CD4-positive, alpha-beta T cell treated with Interleukin-15 for 1 hour (primary cell): ENCODE measurements around the gene PSPN.
"Not testable (repeated sequence)": the region's sequence is repeated elsewhere in the genome, so short reads cannot be mapped to it uniquely, and the experiment has no call there.

Source experiments
- DNase-seq: peaks from one replicate; pipeline ENCODE4 v3.0.0-alpha.2; 2020

The PSPN gene

DNA sequence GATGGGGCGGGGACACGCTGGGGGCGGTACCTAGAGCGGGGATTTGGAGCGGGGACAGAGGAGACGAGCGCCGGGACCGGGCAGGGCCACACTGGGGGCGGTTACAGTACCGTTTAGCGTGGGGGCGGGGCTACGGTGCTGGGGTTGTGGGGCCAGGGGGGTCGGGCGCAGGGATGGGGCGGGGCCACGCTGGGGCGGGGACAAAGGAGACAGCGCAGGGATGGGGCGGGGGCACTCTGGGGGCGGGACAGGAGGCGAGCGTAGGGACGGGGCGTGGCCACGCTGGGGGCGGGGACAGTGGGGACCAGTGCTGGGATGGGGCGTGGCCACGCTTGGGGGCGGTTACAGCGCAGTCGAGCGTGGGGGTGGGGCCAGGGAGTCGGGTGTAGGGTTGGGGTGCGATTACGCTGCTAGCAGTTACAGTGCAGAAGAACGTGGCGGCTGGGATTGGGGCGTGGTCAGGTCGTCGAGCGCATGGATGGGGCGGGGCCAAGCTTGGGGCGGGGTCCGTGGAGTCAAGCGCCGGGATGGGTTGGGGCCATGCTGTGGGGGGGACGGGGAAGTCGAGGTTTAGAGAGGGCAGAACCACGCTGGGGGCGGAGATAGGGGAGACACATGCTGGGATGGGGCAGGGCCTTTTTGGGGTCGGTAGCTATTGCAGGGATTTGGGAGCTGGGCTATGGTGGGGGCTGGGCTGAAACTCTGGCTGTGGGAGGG lies 2.5 kb downstream of the PSPN start:
- peak; percentile 98 for DNase-seq

DNA sequence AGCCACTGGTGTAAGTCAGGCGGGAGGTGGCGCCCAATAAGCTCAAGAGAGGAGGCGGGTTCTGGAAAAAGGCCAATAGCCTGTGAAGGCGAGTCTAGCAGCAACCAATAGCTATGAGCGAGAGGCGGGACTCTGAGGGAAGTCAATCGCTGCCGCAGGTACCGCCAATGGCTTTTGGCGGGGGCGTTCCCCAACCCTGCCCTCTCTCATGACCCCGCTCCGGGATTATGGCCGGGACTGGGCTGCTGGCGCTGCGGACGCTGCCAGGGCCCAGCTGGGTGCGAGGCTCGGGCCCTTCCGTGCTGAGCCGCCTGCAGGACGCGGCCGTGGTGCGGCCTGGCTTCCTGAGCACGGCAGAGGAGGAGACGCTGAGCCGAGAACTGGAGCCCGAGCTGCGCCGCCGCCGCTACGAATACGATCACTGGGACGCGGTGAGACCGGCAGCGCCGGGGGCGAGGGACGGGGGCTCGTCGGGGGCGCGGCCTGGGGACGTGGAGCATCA lies 3.1 kb downstream of the PSPN start, which contains the start of gene ALKBH7:
Gene ALKBH7 (plus strand): TSS at position 201 of the 502 bp plus-strand sequence. CDS start 27 bp downstream, at position 228.
- peak; percentile 99 for DNase-seq

DNA sequence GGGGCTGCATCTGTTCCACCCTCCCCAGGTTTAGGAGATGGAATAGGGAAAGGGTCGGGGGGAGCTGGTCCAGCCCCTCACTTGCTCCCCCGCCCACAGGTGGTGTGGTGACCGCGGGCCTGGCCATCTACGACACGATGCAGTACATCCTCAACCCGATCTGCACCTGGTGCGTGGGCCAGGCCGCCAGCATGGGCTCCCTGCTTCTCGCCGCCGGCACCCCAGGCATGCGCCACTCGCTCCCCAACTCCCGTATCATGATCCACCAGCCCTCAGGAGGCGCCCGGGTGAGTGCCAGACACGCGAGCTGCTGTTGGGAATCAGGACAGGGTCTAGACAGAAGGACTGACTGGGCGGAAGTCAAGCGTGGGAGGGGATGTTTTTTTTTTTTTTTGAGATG lies 11.4 kb downstream of the PSPN start:
- DNase-seq, result no peak

DNA sequence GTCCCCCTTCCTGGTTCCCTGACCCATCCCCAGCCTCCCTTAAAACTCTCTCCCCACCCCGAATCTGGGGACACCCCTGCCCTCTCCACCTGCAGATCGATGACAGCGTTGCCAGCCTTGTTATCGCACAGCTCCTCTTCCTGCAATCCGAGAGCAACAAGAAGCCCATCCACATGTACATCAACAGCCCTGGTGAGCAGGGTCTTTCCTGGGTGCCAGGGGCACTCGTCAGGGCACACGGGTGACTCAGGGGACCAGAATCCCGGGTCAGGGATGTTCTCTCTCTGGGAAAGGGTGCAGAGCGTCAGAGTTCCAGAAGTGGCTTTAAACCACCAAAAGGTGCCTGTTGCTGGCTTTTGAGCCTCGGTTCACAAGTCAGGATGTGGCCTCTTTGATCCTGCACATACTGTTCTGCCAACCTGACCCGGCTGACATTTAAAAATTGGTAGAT lies 13.4 kb downstream of the PSPN start:
- peak; percentile 25 for DNase-seq

DNA sequence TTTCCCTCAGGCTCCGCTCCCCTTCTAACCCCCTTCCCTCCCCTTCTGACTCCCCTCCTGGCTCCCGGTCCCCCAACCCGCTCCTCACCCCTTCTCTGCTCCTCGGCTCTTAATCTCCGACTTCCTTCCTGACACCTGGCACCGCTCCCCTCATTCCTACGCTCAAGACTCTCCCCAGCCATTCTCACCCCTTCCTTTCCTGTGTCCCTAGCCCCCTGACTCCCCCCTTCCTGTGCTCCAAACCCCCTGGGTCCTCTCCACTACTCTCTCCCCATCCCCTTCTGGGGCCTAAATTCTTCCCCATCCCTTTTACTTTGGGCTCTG lies 13.7 kb downstream of the PSPN start:
- DNase-seq, result no peak

DNA sequence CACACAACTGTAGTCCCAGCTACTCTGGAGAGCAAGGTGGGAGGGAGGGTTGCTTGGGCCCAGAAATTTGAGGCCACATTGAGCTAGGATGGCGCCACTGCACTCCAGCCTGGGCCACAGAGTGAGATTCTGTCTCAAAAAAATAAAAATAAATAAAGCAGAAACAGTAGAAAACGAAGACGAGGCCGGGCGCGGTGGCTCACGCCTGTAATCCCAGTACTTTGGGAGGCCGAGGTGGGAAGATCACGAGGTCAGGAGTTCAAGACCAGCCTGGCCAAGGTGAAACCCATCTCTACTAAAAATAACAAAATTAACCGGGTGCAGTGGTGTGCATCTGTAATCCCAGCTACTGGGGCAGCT lies 14.9 kb downstream of the PSPN start:
- not testable (repeated sequence) for DNase-seq

DNA sequence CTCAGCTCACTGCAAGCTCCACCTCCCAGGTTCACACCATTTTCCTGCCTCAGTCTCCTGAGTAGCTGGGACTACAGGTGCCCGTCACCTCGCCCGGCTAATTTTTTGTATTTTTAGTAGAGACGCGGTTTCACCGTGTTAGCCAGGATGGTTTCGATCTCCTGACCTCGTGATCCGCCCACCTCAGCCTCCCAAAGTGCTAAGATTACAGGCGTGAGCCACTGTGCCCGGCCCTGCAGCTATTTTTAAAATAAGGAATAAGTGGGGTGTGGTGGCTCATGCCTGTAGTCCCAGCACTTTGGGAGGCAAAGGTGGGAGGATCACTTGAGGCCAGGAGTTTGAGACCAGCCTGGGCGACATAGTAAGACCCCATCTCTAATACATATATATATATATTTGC lies 15.3 kb downstream of the PSPN start:
- DNase-seq, result not testable (repeated sequence)

DNA sequence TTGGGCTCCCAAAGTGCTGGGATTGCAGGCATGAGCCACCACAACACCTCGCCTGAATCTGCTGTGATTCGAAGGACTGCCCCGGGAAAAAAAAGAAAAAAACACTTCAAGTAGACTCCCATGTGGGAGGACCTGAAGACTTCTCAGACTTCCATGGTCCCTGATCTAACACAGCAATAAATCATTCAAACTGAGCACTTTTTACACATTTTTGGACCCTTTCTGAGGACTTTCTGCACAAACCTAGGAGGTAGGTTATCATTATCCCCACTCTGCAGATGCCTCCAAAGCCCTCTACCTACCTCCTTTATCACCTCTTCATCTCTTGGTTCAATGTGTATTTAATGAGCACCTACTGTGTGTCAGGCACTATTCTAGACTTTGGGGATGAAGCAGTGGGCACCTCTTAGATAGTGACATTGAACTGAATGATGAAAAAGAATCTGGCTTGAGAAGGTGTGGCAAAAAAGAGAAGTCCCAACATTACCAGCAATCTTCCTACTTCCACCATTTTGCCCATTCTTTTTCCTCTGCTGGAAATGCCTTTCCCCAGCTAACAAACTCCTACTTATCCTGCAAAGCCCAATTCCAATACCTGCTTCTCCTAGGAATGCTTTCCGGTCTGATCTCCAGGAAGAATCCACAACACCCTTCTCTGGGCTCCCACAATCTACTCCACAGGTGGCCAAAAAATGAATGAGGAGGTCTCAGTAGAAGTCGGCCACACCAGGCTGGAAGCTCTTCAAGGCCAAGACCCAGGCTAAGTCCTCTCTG lies 16.0 kb downstream of the PSPN start:
- no peak for DNase-seq

DNA sequence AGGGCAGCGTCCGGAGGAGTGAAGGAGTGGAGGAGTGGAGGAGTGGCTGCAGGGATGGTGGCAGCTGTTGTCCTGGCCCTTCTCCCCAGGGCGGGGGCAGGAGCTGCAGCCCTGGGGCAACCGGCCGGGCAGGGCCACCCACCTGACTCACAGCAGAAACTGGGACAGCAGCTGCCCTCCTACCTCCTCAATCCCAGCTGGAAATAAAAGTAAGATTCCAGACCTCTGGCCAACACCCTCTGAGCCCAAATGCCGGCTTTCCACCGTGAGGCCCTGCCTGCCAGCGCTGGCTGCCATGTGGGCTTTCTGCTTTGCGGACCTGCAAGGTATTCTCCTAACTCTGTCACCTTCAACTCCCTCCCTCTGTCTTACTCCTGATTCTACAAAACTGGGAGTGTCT lies 17.7 kb downstream of the PSPN start:
- DNase-seq, result no peak

DNA sequence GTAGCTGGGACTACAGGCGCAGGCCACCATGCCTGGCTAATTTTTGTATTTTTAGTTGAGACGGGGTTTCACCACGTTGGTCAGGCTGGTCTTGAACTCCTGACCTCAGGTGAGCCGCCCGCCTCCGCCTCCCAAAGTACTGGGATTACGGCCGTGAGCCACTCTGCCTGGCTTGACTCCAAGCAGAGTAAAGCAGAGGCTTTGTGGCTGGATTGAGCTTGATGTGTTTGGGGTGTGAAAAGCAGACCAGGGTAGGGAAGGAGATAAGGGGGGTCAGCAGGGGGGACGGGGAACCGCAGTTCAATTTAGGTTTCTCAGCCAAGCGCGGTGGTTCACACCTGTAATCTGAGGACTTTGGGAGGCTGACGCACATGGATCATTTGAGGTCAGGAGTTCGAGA lies 18.6 kb downstream of the PSPN start:
- DNase-seq, result no peak

DNA sequence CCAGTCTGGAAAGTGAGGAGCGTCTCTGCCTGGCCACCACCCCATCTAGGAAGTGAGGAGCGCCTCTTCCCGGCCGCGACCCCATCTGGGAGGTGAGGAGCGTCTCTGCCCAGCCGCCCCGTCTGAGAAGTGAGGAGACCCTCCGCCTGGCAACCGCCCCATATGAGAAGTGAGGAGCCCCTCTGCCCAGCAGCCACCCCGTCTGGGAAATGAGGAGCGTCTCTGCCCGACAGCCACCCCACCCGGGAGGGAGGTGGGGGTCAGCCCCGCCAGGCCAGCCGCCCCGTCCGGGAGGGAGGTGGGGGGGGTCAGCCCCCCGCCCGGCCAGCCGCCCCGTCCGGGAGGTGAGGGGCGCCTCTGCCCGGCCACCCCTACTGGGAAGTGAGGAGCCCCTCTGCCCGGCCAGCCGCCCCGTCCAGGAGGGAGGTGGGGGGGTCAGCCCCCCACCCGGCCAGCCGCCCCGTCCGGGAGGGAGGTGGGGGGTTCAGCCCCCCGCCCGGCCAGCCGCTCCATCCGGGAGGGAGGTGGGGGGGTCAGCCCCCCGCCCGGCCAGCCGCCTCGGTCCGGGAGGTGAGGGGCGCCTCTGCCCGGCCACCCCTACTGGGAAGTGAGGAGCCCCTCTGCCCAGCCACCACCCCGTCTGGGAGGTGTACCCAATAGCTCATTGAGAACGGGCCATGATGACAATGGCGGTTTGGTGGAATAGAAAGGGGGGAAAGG lies 20.3 kb downstream of the PSPN start:
- not testable (repeated sequence) for DNase-seq

DNA sequence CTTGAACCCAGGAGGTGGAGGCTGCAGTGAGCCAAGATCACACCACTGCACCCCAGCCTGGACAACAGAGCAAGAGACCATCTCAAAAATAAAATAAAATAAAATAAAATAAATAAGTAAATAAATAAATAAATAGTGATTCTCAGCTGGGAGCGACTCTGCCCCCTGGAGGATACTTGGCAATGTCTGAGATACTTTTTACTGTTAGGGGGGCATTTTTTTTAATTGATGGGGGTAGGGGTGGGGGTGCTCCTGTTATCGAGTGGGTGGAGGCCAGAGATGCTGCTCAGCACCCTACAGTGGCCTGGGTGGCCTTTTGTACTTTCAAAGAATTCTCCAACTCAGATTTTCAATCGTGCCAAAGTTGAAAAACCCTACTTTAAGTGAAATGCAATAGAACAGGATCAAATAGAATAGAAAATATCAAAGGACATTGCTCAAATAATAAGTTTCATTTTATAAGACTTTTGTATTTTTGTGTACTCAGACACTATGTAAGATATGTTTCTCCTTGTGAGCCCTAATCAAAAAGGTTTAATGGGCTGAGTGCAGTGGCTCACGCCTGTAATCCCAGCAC lies 21.5 kb downstream of the PSPN start:
- DNase-seq, result no peak

DNA sequence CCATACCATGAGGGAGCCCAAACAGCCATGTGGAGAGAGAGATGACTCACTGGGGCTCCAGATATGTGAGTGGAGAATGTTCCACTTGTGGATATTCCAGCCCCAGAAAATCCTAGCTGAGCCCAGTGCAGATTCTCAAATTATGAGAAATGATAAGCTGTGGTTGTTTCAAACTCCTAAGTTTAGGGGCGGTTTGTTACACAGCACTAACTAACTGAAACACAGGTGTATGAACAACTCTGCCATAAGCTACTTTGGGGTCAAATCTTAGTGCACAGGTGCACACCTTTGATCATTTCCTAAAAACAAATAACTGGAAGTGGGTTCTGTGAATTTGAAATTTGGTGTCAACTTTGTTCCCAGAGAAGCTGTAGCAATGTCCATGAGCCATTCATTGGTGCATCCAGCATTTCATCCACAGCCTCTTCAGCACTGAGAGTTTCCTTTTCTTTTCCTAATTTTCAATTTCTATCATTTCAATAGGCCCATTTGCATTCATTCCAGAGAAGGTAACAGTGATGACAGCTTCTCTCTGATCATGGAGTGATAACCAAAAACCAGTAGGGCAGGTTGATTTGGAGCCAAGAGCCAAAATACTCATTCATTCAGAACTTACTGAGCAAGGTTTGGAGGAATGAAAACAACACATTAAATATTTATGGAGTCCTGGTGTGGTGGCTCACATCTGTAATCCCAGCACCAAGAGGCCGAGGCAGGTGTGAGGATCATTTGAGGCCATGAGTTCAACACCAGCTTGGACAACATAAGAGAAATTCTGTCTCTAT lies 23.2 kb downstream of the PSPN start:
- DNase-seq, result no peak

DNA sequence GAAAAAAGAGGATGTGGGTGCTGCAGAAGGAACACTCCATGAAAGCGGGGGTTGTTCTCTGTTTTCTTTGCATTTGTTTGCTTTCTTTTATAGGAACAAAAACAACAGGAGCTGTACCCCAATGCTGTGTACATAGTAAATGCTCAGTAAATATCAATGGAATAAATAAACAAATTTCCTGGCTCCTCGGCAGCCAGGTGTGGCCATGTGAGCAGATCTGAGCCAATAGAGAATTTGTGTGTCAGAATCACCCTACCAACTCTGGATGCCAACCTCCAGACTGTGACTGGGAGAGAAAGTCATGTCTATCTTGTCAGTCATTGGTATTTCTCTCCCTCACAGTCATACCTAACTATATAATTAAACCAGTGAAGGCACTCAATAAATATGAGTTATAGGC lies 25.0 kb downstream of the PSPN start:
- no peak for DNase-seq

DNA sequence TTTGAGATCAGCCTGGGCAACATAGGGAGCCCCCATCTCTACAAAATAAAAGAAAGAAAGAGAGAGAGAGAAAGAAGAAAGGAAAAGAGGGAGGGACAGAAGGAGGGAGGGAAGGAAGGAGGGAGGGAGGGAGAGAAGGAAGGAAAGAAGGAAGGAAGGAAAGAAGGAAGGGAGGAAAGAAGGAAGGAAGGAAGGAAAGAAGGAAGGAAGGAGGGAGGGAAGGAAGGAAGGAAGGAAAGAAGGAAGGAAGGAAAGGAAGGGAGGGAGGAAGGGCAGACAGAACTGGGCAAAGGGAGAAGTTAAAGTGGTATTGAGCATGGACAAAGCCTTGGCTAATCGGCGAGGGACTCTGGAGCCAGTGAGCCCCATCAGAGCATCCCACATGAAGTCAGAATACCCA lies 26.5 kb downstream of the PSPN start:
- DNase-seq, result not testable (repeated sequence)

DNA sequence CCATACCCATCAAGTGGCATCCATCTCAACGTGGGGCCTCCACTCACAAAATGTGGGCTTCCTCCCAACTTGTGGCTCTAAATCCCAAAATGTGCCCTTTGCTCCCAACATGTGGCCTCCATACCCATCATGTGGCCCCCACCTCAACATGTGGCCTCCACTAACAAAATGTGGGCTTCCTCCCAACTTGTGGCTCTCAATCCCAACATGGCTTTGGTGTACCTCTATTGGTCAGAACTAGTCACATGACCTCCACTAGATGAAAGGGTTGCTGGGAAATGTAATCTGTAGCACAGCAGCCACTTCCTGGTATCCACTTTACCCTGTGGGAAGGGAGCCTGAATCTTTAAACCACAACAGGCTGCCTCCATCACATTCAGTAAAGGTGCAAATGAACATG lies 32.3 kb downstream of the PSPN start:
- DNase-seq, result no peak

DNA sequence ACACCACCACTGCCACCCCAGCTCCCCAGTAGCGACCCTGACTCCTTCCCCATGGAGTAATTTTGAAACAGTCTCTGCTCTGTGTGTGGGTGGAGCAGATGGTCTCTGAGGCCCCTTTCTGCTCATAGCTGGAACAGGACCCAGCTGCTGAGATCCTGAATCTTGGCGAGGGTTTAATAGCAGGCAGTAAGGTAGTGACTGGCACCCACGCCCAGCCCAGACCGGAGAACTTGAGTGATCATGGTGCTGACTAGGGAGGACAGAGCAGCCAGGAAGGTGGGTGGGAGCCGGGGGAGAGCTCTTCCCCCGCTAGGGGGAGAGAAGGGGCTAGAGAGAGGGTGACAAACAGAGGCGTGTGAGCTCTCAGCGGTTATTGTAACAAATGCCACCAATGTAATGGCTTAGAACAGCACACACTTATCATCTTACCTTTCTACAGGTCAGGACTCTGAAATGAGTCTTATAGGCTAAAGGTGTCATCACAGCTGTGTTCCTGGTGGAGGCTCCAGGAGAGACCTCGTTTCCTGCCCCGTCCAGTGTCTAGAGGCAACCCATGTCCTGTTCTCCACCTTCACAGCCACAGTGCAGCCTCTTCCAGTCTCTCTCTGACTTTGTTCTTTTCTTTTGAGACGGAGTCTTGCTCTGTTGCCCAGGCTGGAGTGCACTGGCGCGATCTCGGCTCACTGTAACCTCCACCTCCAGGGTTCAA lies 35.1 kb downstream of the PSPN start:
- no peak for DNase-seq

DNA sequence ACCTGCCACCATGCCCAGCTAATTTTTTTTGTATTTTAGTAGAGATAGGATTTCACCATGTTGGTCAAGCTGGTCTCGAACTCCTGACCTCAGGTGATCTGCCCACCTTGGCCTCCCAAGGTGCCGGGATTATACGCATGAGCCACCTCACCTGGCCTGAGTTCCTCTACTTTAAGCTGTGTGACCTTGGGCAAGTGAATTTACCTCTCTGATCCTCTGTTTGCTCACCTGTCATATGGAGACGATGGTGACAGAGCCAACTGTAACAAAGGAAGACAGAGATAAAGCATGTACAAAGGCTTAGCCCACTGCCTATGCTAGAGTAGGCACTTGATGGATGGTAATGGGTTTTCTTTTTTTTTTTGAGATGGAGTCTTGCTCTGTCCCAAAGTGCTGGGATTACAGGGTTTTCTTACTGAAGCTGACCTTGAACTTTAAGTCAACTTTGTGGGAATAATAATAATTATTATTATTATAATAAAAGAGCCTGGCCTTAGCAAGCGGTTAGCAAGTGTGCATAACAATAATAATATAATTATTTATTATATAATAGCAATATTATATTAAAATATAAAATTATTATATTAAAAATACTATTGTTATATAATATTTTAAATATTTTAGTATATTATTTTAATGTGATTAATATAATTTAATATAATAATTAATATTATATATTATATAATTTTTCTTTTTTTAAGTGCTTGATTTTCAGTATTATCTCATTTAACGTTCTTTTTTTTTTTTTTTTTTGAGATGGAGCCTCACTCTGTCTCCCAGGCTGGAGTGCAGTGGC lies 41.0 kb downstream of the PSPN start:
- DNase-seq, result no peak

DNA sequence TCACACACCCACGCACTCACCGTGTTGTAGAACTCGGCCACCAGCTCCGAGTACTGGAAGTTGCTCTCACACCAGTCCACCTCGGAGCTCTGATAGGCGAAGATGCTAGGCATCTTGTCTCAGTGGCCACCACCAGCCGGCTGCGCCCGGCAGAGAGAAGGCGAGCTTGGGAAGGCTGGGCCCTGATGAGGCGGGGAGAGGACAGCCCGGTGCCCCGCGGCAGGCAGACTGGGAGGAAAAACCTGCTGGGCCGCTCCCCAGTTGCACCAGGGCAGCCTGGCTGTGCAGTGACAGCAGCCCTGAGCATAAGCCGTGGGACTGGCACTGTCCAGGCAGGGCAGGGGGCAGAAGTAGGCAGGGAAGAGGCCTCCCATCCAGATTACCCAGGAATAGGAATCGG lies 42.3 kb downstream of the PSPN start, which contains the start of gene ACER1:
Gene ACER1 (minus strand): TSS at position 174 of the 400 bp plus-strand sequence. CDS start 61 bp downstream, at position 113.
- DNase-seq, result no peak

DNA sequence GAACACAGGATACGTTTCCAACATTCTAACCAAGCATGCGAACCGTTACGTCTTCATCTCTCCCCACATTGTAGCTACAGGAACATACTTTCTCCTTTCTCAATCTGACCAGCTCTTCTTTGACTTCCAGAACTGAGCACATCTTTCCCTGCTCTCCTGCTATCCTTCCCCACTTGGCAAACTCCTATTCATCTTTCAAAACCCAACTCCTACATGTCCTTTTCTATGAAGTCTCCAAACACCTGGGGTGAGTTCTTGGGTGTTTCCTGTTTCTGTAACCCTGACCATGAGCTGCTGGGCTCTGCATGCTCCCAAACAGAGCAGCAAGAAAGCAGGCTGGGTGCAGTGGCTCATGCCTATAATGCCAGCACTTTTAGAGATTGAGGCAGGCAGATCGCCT lies 48.9 kb downstream of the PSPN start:
- DNase-seq, result no peak

DNA sequence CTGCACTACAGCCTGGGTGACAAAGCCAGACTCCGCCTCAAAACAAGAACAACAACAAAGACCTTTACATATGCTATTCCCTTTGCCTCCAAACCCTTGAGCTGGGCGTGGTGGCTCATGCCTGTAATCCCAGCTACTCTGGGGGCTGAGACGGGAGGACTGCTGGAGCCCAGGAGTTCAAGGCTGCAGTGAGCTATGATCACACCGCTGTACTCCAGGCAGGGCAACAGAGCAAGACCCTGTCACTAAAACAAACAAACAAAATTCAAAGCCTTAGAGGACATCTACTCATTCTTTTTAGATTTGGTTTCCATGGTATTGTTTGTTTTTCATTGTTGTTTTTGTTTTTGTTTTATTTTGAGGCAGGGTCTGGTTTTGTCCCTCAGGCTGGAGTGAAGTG lies 50.1 kb downstream of the PSPN start:
- DNase-seq, result no peak
